GM18508 (cell line): ENCODE data around the gene CDYL2.
"Not testable (repeated sequence)": the region's sequence is repeated elsewhere in the genome, so short reads cannot be mapped to it uniquely, and the experiment has no call there.

Experiments
- ATAC-seq: cut with Tn5 transposase; IDR thresholded peaks from one replicate; pipeline ENCODE4 v1.9.1; 2021; ENCODE audit warnings: moderate number of reproducible peaks; ENCODE audit not compliant: insufficient read depth, unreplicated experiment

CDYL2 gene

GRCh38 chr16:80804526-80805383 lies at the start of gene CDYL2:
Gene CDYL2 (minus strand): TSS chr16:80804598. CDS start chr16:80804173, 425 bp downstream.
- no peak for ATAC-seq

GRCh38 chr16:80852261-80852872 lies 48.0 kb upstream of the CDYL2 start:
- ATAC-seq, result no peak

GRCh38 chr16:80851831-80852230 lies 47.4 kb upstream of the CDYL2 start:
- no peak for ATAC-seq

DNA sequence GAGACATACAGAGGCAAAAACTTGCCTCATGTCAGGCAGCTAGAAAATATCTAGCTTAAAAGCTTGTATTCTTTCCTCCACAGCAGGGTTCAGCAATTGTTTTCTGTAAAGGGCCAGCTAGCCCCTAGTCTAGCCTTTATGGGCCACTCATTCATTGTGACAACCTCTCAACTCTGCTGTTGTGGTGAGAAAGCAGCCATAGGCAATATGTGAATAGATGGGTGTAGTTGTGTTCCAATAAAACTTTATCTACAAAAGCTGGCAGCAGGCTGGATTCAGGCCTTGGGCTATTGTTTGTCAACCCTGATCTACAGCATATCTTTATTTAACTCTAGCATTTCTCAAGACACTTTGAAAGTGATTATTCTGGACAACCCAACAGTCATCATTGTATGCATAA lies 46.4 kb upstream of the CDYL2 start:
- ATAC-seq, result no peak

DNA sequence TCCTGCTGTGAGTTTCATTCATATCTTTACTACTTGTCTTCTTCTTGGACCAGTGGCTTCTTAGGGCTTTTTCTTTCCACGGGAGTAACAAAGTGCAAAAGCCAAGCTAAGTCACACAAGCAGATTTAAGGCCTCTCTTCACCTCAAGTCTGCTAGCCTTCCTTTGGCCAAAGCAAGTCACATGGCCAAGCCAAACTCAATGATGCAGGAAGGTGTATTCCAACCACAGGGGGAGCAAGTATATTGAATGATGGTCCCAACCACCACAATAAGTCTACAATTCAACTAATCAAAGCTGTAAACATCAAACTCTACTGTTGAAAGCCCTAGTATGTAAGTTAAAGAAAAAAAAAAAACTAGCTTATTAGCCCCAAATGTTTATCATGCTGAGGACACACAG lies 44.5 kb upstream of the CDYL2 start:
- ATAC-seq, result no peak

DNA sequence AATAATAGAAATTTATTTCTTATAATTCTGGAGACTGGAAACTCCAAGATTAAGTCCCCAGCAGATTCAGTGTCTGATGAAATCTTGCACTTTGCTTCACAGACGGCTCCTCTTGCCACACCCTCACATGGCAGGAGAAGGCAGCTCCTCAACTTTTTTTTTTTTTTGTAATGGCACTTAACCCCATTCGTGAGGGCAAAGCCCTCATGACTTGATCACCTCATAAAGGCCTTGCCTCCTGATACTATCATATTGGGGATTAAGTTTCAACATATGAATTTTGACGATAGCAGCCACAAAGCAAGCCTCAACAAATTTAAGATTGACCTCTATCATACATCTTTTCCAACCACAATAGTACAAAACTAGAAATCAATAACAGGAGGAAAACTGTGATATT lies 42.3 kb upstream of the CDYL2 start:
- ATAC-seq, result no peak

DNA sequence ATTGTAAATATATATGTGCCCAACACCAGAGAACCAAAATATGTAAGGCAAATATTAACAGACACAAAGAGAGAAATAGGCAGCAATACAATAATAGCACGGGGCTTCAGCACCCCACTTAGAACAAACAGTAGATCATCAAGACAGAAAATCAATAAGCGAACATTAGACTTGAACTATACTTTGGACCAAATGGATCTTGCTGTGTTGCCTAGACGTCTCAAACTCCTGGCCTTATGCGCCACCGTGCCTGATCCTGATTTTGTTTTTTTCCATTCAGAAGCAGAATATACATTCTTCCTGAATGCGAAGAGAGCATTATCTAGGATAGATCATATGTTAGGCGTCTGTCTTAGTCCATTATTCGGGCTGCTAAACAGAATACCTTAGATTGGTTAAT lies 41.9 kb upstream of the CDYL2 start:
- no peak for ATAC-seq

GRCh38 chr16:80844395-80844794 lies 40.0 kb upstream of the CDYL2 start:
- ATAC-seq, result no peak

GRCh38 chr16:80841231-80841630 lies 36.8 kb upstream of the CDYL2 start:
- ATAC-seq, result no peak

DNA sequence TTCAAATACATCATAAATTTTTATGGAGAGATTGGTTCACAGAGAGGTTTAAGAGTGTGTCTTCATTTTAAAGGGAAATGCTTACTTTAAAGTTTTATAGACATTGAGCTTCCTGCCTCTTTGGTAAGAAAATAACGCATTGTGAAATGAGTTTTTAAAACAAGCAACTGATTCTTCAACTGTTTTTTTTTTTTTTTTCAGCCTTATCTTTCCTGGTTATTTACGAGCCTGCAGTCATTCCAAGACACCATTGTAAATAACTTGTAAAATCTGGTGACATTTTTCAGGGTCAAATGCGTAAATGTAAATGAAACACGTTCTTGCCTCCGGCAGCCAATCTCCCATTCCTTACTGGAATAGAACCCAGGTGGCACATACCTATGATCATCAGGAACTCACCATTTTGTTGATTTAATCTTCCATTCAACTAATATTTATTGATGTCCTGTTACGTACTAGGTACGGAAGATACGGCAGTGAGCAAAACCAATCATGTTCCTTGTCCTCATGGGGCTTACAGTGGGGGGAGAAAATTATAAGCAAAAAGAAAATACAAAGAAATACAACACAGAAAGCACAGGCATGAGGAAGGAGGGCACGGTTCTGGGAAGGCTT lies 33.2 kb upstream of the CDYL2 start:
- ATAC-seq, result no peak

- ATAC-seq, result no peak
These were observed 32.4 kb upstream of the CDYL2 start for GRCh38 chr16:80836846-80837245.

GRCh38 chr16:80836202-80836601 lies 31.8 kb upstream of the CDYL2 start:
- no peak for ATAC-seq

- no peak for ATAC-seq
These were observed 26.6 kb upstream of the CDYL2 start for GRCh38 chr16:80831039-80831438.

- ATAC-seq, result no peak
These were observed 24.1 kb upstream of the CDYL2 start for GRCh38 chr16:80828495-80828894.

DNA sequence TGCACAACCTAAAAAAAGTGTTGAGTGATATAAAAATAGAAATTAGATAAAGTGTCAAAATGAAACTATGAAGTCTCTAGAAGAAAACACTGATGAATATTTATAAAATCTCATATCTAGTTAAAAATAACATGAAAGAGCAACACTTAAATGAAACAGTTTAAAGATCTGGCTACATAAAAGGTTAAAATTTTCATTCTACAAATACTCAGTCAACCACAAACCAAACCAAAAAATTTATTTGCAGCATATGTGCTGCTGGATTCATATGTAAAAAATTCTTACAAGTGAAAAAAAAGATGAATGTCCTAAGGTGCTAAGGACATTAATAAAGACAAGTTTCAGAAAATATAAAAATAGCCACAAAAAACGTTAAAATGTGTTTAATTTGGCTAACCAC lies 22.6 kb upstream of the CDYL2 start:
- no peak for ATAC-seq

DNA sequence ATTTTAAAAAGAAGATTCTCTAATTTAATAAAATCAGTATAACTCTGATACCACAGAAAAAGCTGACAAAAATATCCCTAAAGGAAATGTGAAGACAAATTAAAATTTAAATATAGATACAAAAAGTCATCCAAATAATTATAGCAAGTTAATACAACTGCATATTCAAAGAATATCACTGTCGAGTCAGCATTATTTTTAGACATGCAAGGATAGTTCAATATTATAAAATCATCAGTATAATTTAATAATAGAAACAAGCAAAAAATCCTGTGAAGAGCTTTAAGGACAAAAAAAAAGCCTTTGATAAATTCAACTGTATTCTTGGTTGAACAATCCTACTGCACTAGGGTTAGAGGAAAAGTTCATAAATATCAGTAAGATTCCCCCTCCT lies 21.0 kb upstream of the CDYL2 start:
- ATAC-seq, result no peak

DNA sequence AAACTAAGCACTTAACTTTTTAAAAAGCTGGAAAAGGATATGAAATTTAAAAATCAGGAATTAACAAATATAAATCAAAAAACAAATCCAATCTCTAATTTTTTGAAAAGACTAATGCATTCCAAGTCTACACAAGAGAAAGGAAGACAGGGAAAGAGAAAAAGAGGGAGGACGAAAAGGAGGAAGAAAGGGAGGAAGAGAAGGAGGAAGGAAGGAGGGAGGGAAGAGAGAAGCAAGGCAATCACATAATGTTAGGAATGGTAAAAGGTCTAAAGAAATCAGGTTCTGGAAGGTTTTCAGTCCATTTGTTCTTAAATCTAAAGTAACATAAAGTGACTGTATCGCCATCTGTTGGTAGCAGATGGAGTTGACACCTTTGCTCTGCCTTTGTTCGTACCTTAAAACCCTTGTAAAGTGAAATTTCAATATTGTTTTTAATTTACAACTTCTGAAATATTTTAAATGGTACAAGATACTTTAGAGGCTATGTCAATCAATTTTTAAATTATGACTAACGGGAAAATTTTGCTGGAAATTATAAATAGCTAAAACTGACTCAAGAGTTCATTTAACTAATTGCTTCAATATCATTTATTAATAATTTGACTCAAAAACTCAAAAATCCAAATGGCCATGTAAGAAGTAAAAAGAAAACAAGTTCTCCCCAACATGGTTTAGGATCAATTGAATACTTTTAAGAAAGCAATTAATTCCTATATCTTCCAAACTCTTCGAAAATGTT lies 20.4 kb upstream of the CDYL2 start:
- no peak for ATAC-seq

- no peak for ATAC-seq
These were observed 15.6 kb upstream of the CDYL2 start for GRCh38 chr16:80819988-80820387.

GRCh38 chr16:80816356-80816755 lies 12.0 kb upstream of the CDYL2 start:
- ATAC-seq, result no peak

GRCh38 chr16:80815278-80815677 lies 10.9 kb upstream of the CDYL2 start:
- not testable (repeated sequence) for ATAC-seq

GRCh38 chr16:80812593-80812992 lies 8.2 kb upstream of the CDYL2 start:
- ATAC-seq, result no peak
